Measurements from ENCODE around the gene DENND1B. TPM values are rescaled to one million over a fixed set of nuclear protein-coding genes. Genes with fewer than 3 reads are reported as not detected.

The DENND1B gene
- total RNA-seq, 1 experiment from 2014 or later = 28.2 TPM

DNA sequence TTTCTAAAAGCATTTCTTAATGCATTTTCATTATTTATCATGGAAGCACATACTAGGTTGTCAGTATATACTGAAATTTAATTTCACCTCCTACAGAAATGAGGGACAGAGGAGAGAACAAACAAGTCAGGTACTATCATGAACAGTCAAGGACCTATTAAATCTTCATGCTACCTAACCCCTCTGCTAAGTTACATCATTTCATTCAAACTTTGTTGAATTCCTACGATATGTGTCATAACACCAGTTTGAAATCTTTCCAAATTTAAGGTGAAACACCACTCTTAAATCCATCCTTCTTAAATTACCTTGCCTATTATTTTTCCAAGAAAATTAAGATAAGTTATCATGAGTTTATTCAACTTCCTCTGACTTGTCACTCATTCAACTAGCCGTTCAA lies 78.9 kb downstream of the DENND1B start:
- peak overlapping the region; percentile 14 for H3K27ac Mint-ChIP-seq (ENCODE audit: unreplicated experiment)
- CTCF ChIA-PET = no interaction called here
- H3K4me3 Mint-ChIP-seq (ENCODE audit: low read depth, unreplicated experiment) = no peak overlapping the region
- no TSS peak for BruUV-seq (replicated peaks)
- H3K36me3 Mint-ChIP-seq (ENCODE audit: insufficient read depth, unreplicated experiment) = no peaks in the 10 kb centered on the region
- DNase-seq = no peak
- intact Hi-C loops (cut with micrococcal nuclease; ENCODE audit: unreplicated experiment) = loop anchor here (10.0 kb wide), 2 partner anchors 478 to 988 kb away; no protein-coding TSS in a partner anchor
- TF ChIP-seq CTCF (IDR thresholded peaks at IDR 0.05; ENCODE audit: unreplicated experiment) = no peak
- H3K4me1 Mint-ChIP-seq (ENCODE audit: low read depth, unreplicated experiment) = peaks cover 43% of the 10 kb centered on the region
- no peaks in the 10 kb centered on the region for H3K9me3 Mint-ChIP-seq (ENCODE audit: low read depth, unreplicated experiment)
- H3K27me3 Mint-ChIP-seq (ENCODE audit: unreplicated experiment) = no peaks in the 10 kb centered on the region

- H3K36me3 Mint-ChIP-seq (ENCODE audit: insufficient read depth, unreplicated experiment) = no peaks in the 10 kb centered on the region
- H3K27ac Mint-ChIP-seq (ENCODE audit: unreplicated experiment) = no peak overlapping the region
- H3K4me3 Mint-ChIP-seq (ENCODE audit: low read depth, unreplicated experiment) = no peak overlapping the region
- intact Hi-C loops (cut with micrococcal nuclease; ENCODE audit: unreplicated experiment) = loop anchor here (2.0 to 10.0 kb wide), 3 partner anchors 77 to 989 kb away; no protein-coding TSS in a partner anchor
- no peaks in the 10 kb centered on the region for H3K9me3 Mint-ChIP-seq (ENCODE audit: low read depth, unreplicated experiment)
- CTCF ChIA-PET = no interaction called here
- BruUV-seq (replicated peaks) = no TSS peak
- H3K4me1 Mint-ChIP-seq (ENCODE audit: low read depth, unreplicated experiment) = peaks cover 43% of the 10 kb centered on the region
- H3K27me3 Mint-ChIP-seq (ENCODE audit: unreplicated experiment) = no peaks in the 10 kb centered on the region
- no peak for DNase-seq
- TF ChIP-seq CTCF (IDR thresholded peaks at IDR 0.05; ENCODE audit: unreplicated experiment) = no peak
Measured at GRCh38 chr1:197695961-197696360, 79.3 kb downstream of the DENND1B start.

- TF ChIP-seq CTCF (IDR thresholded peaks at IDR 0.05; ENCODE audit: unreplicated experiment) = peak; percentile 17
- Mint-ChIP-seq H3K4me1 (ENCODE audit: low read depth, unreplicated experiment) (peaks cover 36% of the 10 kb centered on the region), H3K27ac (ENCODE audit: unreplicated experiment) (no peak overlapping the region), H3K27me3 (ENCODE audit: unreplicated experiment) (no peaks in the 10 kb centered on the region), H3K36me3 (ENCODE audit: insufficient read depth, unreplicated experiment) (no peaks in the 10 kb centered on the region), H3K9me3 (ENCODE audit: low read depth, unreplicated experiment) (peaks cover 4% of the 10 kb centered on the region), H3K4me3 (ENCODE audit: low read depth, unreplicated experiment) (no peak overlapping the region)
- no TSS peak for BruUV-seq (replicated peaks)
- intact Hi-C loops (cut with micrococcal nuclease; ENCODE audit: unreplicated experiment) = loop anchor here (1.0 to 10.0 kb wide), 5 partner anchors 76 to 992 kb away; no protein-coding TSS in a partner anchor
- CTCF ChIA-PET = interaction anchor here (0.9 to 1.4 kb wide), 4 partner anchors 74 to 223 kb away, joined by 3 to 26 read pairs (median 5); partner anchors contain the start of gene DENND1B
- DNase-seq = no peak
Measured at GRCh38 chr1:197692965-197693364, 82.3 kb downstream of the DENND1B start.

DNA sequence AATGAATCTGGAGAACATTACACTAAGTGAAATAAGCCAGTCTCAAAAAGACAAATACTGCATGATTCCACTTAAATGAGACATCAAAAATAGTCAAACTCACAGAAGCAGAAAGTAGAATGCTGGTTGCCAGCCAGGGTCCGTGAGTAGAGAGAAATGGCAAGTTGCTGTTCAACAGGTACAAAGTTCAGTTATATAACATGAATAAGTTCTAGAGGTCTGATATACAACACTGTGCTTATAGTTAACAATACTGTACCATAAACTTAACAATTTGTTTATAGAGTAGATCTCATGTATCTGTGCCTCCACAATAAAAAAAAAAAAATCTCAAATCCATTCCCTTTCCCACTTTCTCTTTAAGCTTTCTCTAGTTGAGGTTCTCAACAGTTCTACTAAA lies 83.5 kb downstream of the DENND1B start:
- CTCF ChIA-PET = no interaction called here
- DNase-seq = no peak
- Mint-ChIP-seq H3K4me1 (ENCODE audit: low read depth, unreplicated experiment) (peaks cover 27% of the 10 kb centered on the region), H3K36me3 (ENCODE audit: insufficient read depth, unreplicated experiment) (no peaks in the 10 kb centered on the region), H3K27ac (ENCODE audit: unreplicated experiment) (no peak overlapping the region), H3K27me3 (ENCODE audit: unreplicated experiment) (no peaks in the 10 kb centered on the region), H3K4me3 (ENCODE audit: low read depth, unreplicated experiment) (no peak overlapping the region), H3K9me3 (ENCODE audit: low read depth, unreplicated experiment) (peaks cover 4% of the 10 kb centered on the region)
- no peak for TF ChIP-seq CTCF (IDR thresholded peaks at IDR 0.05; ENCODE audit: unreplicated experiment)
- BruUV-seq (replicated peaks) = no TSS peak
- intact Hi-C loops (cut with micrococcal nuclease; ENCODE audit: unreplicated experiment) = loop anchor here (5.0 to 10.0 kb wide), 4 partner anchors 75 to 993 kb away; no protein-coding TSS in a partner anchor

All from Calu3 (cell line).